H1 (cell line): ENCODE data around the gene OMP. TPM values are rescaled to one million over a fixed set of nuclear protein-coding genes. Genes with fewer than 3 reads are reported as not detected.
A peak's percentile ranks its signal among the peaks of the same experiment; 100 is the strongest.

Source experiments
- CTCF ChIA-PET: fragments of 300-600 bp; sonication (Branson Sonifier 250); formaldehyde crosslinking; loops from one replicate; lab custom pipeline; 2021; ENCODE audit not compliant: partially characterized antibody; lab: Charles Lee
- POLR2A ChIA-PET: fragments of 300-600 bp; sonication (Branson Sonifier 250); formaldehyde crosslinking; loops from one replicate; lab custom pipeline; 2021; ENCODE audit warnings: inconsistent platforms; ENCODE audit not compliant: partially characterized antibody; lab: Charles Lee
- DNase-seq, 2 experiments: peaks; one replicate each; pipeline versions ENCODE4 v3.0.0 to v3.0.0-alpha.2; 2010 to 2022; ENCODE audit warnings: low spot score in 2 of 2, low read depth in 1 of 2, mixed read lengths in 1 of 2
- FAIRE-seq: peaks from 2 replicates; lab custom pipeline; 2011; peaks lifted over from hg19 to GRCh38; lab: Jason Lieb, UNC
- H2AFZ ChIP-seq: 2 replicates; pipeline ENCODE4 v1.8.1; 2012; ENCODE audit warnings: low read length, inconsistent platforms
- H2AK5ac ChIP-seq: 2 replicates; pipeline ENCODE4 v1.6.1; 2013; ENCODE audit warnings: low read depth, low read length
- H2BK120ac ChIP-seq: replicated peaks from 2 replicates; pipeline ENCODE3; 2013; ENCODE audit warnings: low read depth, low read length, inconsistent platforms
- H2BK12ac ChIP-seq: 2 replicates; pipeline ENCODE4 v1.6.1; 2013; ENCODE audit warnings: low read depth, low read length
- H2BK15ac ChIP-seq: 2 replicates; pipeline ENCODE4 v1.6.1; 2013; ENCODE audit warnings: low read length
- H2BK20ac ChIP-seq: 2 replicates; pipeline ENCODE4 v1.6.1; 2013; ENCODE audit warnings: low read length
- H2BK5ac ChIP-seq: 2 replicates; pipeline ENCODE4 v1.6.1; 2013; ENCODE audit warnings: low read depth, low read length
- H3K14ac ChIP-seq: 2 replicates; pipeline ENCODE4 v1.6.1; 2013; ENCODE audit warnings: inconsistent platforms; ENCODE audit not compliant: insufficient read length
- H3K18ac ChIP-seq: 2 replicates; pipeline ENCODE4 v1.6.1; 2013; ENCODE audit warnings: low read length; ENCODE audit errors: extremely low read depth
- H3K23ac ChIP-seq: 2 replicates; pipeline ENCODE4 v1.6.1; 2013; ENCODE audit warnings: inconsistent platforms; ENCODE audit not compliant: insufficient read length
- H3K23me2 ChIP-seq: 2 replicates; pipeline ENCODE4 v1.6.1; 2013; ENCODE audit warnings: low read depth, low read length
- H3K27ac ChIP-seq: 2 replicates; pipeline ENCODE4 v1.6.1; 2011; ENCODE audit warnings: low read depth, low read length, inconsistent platforms
- H3K27me3 ChIP-seq, 4 experiments: replicated peaks in 1 of 4; 1 replicate in 1 of 4; 2 replicates in 3 of 4; pipeline versions ENCODE4 v1.6.1 to v1.8.1; 2011 to 2013; ENCODE audit warnings: low read length in 3 of 4, mild to moderate bottlenecking in 3 of 4, inconsistent platforms in 2 of 4, mixed read lengths in 2 of 4, moderate library complexity in 1 of 4; ENCODE audit not compliant: control insufficient read depth in 3 of 4, insufficient read depth in 3 of 4; ENCODE audit errors: extremely low read depth in 1 of 4
- H3K36me3 ChIP-seq, 4 experiments: 2 replicates each; pipeline versions ENCODE4 v1.6.1 to v1.8.1; 2011 to 2013; ENCODE audit warnings: mild to moderate bottlenecking in 4 of 4, low read length in 3 of 4, moderate library complexity in 2 of 4, control low read depth in 1 of 4, inconsistent platforms in 1 of 4; ENCODE audit not compliant: insufficient read depth in 4 of 4, control insufficient read depth in 2 of 4
- H3K4ac ChIP-seq: replicated peaks from 2 replicates; pipeline ENCODE3; 2013; ENCODE audit warnings: low read length, low read depth, mixed read lengths, inconsistent platforms; ENCODE audit not compliant: insufficient read length
- H3K4me1 ChIP-seq, 4 experiments: replicated peaks in 1 of 4; 1 replicate in 1 of 4; 2 replicates in 3 of 4; pipeline versions ENCODE4 v1.6.1 to v1.8.1; 2011 to 2013; ENCODE audit warnings: low read length in 3 of 4, inconsistent platforms in 2 of 4, mixed read lengths in 1 of 4; ENCODE audit not compliant: insufficient read depth in 4 of 4, control insufficient read depth in 3 of 4
- H3K4me2 ChIP-seq, 2 experiments: 2 replicates each; pipeline versions ENCODE4 v1.6.1 to v1.8.1; 2011 to 2013; ENCODE audit warnings: low read depth in 2 of 2, low read length in 2 of 2, control low read depth in 1 of 2, inconsistent platforms in 1 of 2, mild to moderate bottlenecking in 1 of 2; ENCODE audit not compliant: insufficient read depth in 1 of 2
- H3K4me3 ChIP-seq, 4 experiments: fragments of 200-600, 300-600 bp in 1 of 4; sonication (generic), shearing (Covaris generic), sonication (Bioruptor Twin) in 1 of 4; 2 replicates each; pipeline versions ENCODE4 v1.5.1 to v1.8.1; 2011 to 2016; ENCODE audit warnings: low read length in 4 of 4, low read depth in 3 of 4, control low read depth in 2 of 4, inconsistent platforms in 2 of 4, mild to moderate bottlenecking in 2 of 4, mixed read lengths in 1 of 4, moderate library complexity in 1 of 4; ENCODE audit not compliant: insufficient read depth in 2 of 4; ENCODE audit errors: extremely low read depth in 1 of 4
- H3K56ac ChIP-seq: replicated peaks from 2 replicates; pipeline ENCODE3; 2013; ENCODE audit warnings: low read depth, mild to moderate bottlenecking, mixed read lengths, low read length, inconsistent platforms; ENCODE audit not compliant: insufficient read length
- H3K79me1 ChIP-seq: 2 replicates; pipeline ENCODE4 v1.6.1; 2013; ENCODE audit warnings: low read depth, low read length, control low read depth
- H3K79me2 ChIP-seq, 2 experiments: 2 replicates each; pipeline versions ENCODE4 v1.6.1 to v1.8.1; 2012 to 2013; ENCODE audit warnings: low read length in 2 of 2, mild to moderate bottlenecking in 2 of 2, inconsistent platforms in 1 of 2; ENCODE audit not compliant: insufficient read depth in 2 of 2, control insufficient read depth in 1 of 2
- H3K9ac ChIP-seq, 4 experiments: replicated peaks in 1 of 4; 1 replicate in 1 of 4; 2 replicates in 3 of 4; pipeline versions ENCODE4 v1.6.1 to v1.8.1; 2011 to 2013; ENCODE audit warnings: low read depth in 3 of 4, low read length in 3 of 4, control low read depth in 2 of 4, mild to moderate bottlenecking in 2 of 4, moderate library complexity in 2 of 4, inconsistent platforms in 1 of 4; ENCODE audit errors: extremely low read depth in 1 of 4
- H3K9me3 ChIP-seq, 2 experiments: 2 replicates each; pipeline versions ENCODE4 v1.6.1 to v1.8.1; 2012 to 2013; ENCODE audit warnings: mild to moderate bottlenecking in 2 of 2, moderate library complexity in 2 of 2, control low read depth in 1 of 2, inconsistent platforms in 1 of 2, low read depth in 1 of 2, low read length in 1 of 2, mixed read lengths in 1 of 2; ENCODE audit not compliant: insufficient read depth in 2 of 2
- H4K20me1 ChIP-seq, 2 experiments: replicated peaks in 1 of 2; 2 replicates each; pipeline versions ENCODE3 to v1.8.1; 2011 to 2013; ENCODE audit warnings: inconsistent platforms in 2 of 2, low read length in 2 of 2, mild to moderate bottlenecking in 1 of 2; ENCODE audit not compliant: insufficient read depth in 2 of 2, control insufficient read depth in 1 of 2
- H4K5ac ChIP-seq: 2 replicates; pipeline ENCODE4 v1.6.1; 2013; ENCODE audit warnings: low read length, low read depth, mixed read lengths, inconsistent platforms; ENCODE audit not compliant: insufficient read length
- H4K8ac ChIP-seq: 2 replicates; pipeline ENCODE4 v1.8.0; 2013; ENCODE audit warnings: mild to moderate bottlenecking, moderate library complexity, low read length, inconsistent platforms; ENCODE audit not compliant: insufficient read depth; ENCODE audit errors: extremely low read depth
- H4K91ac ChIP-seq: replicated peaks from 2 replicates; pipeline ENCODE3; 2013; ENCODE audit warnings: low read length, mixed read lengths, inconsistent platforms; ENCODE audit not compliant: insufficient read length
- ASH2L ChIP-seq: fragments of 200-600, 300-600 bp; sonication (generic); IDR thresholded peaks from one replicate; pipeline ENCODE4 v1.7.1; 2017; ENCODE audit warnings: low read length
- CBX8 ChIP-seq: fragments of 300-800, 300-1000 bp; sonication (generic); IDR thresholded peaks from 2 replicates; pipeline ENCODE4 v1.7.1; 2016; ENCODE audit warnings: low read depth, low read length, borderline replicate concordance
- EP300 ChIP-seq, 2 experiments: IDR thresholded peaks; 1 replicate in 1 of 2; 2 replicates in 1 of 2; pipeline ENCODE4 v1.6.1; 2011 to 2012; ENCODE audit warnings: low read depth in 2 of 2, low read length in 2 of 2, mild to moderate bottlenecking in 2 of 2, borderline replicate concordance in 1 of 2, inconsistent platforms in 1 of 2, moderate library complexity in 1 of 2
- EZH2 ChIP-seq: fragments of 200-600 bp; sonication (generic); IDR thresholded peaks from 2 replicates; pipeline ENCODE4 v1.7.1; 2012; ENCODE audit warnings: low read depth, mild to moderate bottlenecking, moderate library complexity, low read length, inconsistent platforms; ENCODE audit not compliant: severe bottlenecking
- POU5F1 ChIP-seq: IDR thresholded peaks from 2 replicates; pipeline ENCODE4 v1.6.1; 2011; ENCODE audit warnings: low read depth, mild to moderate bottlenecking, low read length, moderate library complexity
- RBBP5 ChIP-seq: IDR thresholded peaks from 2 replicates; pipeline ENCODE4 v1.7.1; 2012; ENCODE audit warnings: low read depth, mild to moderate bottlenecking, inconsistent platforms, low read length, moderate library complexity, borderline replicate concordance
- SIN3A ChIP-seq, 2 experiments: IDR thresholded peaks in 1 of 2; conservative IDR thresholded peaks in 1 of 2; 2 replicates each; pipeline ENCODE4 v1.6.1; 2011 to 2012; ENCODE audit warnings: low read length in 2 of 2, improper control_type of control experiment in 1 of 2, low read depth in 1 of 2, mild to moderate bottlenecking in 1 of 2
- SRF ChIP-seq: IDR thresholded peaks from 2 replicates; pipeline ENCODE4 v1.6.1; 2011; ENCODE audit warnings: mild to moderate bottlenecking, low read depth, low read length, moderate library complexity
- TAF1 ChIP-seq: IDR thresholded peaks from 2 replicates; pipeline ENCODE4 v1.6.1; 2011; ENCODE audit warnings: mild to moderate bottlenecking, low read depth, low read length
- TCF12 ChIP-seq: IDR thresholded peaks from 2 replicates; pipeline ENCODE4 v1.6.1; 2011; ENCODE audit warnings: low read depth, mild to moderate bottlenecking, low read length
- WGBS, 2 experiments: shearing (Covaris generic) in 1 of 2; methylation state at CpG; one replicate each; pipeline versions ENCODE4 v1.1.6 to v1.1.7; 2013 to 2015; ENCODE audit warnings: low lambda C conversion rate in 2 of 2, mixed read lengths in 2 of 2, inconsistent platforms in 1 of 2, low coverage in 1 of 2, missing lambda C conversion rate in 1 of 2; ENCODE audit not compliant: insufficient replicate concordance in 2 of 2, insufficient coverage in 1 of 2, insufficient read length in 1 of 2; ENCODE audit errors: extremely low coverage in 1 of 2, missing lambda C conversion rate in 1 of 2; 5-methylcytosine and 5-hydroxymethylcytosine counted together
- polyA plus RNA-seq, 7 experiments: library from polyadenylated mRNA; depleted of rRNA in 3 of 7; stranded (reverse) in 5 of 7; unstranded in 2 of 7; fragments of >200 nt in 5 of 7; fragments of 200-250 nt in 2 of 7; gene quantifications; 1 replicate in 5 of 7; 2 replicates in 1 of 7; 4 replicates in 1 of 7; pipeline versions ENCODE4 v1.2.1 to v1.2.3, GENCODE V29; 2011 to 2013; ENCODE audit warnings: missing spikeins in 2 of 7, mixed read lengths in 2 of 7
- total RNA-seq: library from RNA; stranded (reverse); fragmentation: NEBNext Ultra II Directional; extraction: Animal tissue kit (Norgen Biotek cat#: 25700); gene quantifications from 2 replicates; pipeline ENCODE4 v1.2.1, GENCODE V29; 2021

OMP gene
- total and polyA plus RNA-seq, 2 of the 8 experiments (the other 6 are each of a cell fraction or from before 2014, with no cell fraction given), result not detected

DNA sequence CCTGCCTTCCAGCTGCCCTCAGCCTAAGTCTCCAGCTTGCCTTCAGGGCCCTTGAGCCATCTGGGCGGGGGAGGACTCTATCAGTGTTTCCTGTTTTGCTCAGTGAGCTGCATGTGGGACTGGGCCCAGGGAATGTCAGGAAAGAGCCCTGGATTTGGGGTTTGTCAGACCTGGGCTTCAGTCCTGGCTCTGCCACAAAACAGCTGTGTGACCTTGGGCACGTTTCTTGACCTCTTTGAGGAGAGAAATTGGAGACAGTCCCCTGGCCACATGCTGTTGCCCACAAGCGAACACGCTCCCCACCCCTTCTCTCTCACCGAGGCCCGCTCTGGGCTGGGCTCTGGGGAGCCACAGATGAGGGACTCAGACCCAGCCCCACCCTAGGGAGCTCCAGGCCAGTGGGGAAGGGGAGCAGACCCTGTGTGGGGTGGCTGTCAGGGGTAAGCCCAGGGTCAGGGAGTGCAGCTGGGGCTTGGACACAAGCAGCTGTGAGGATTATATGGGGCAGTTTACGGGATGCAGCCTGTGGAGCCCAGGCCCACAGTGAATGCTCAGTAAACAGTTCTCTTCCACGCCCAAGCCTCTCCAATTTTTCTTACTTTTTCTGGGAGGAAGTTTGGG lies 37.7 kb downstream of the OMP start:
- Histone ChIP-seq H2BK20ac (no peak overlapping the region), H3K4me3 (no peak overlapping the region), H3K23ac (no peak overlapping the region), H4K20me1 (no peaks in the 10 kb centered on the region), H2AFZ (no peak overlapping the region; the same call in 1 of the 2 replicates), H4K5ac (peak overlapping the region; percentile 29), H2BK120ac (no peak overlapping the region), H2AK5ac (no peak overlapping the region), H4K91ac (no peak overlapping the region), H2BK12ac (no peak overlapping the region; the same call in 1 of the 2 replicates), H2BK5ac (no peak overlapping the region; the same call in 1 of the 2 replicates), H3K36me3 (no peaks in the 10 kb centered on the region), H3K56ac (no peak overlapping the region), H3K14ac (no peak overlapping the region), H4K8ac (peak overlapping the region; percentile 23; the same call in 1 of the 2 replicates), H3K79me1 (no peaks in the 10 kb centered on the region), H3K27me3 (no peaks in the 10 kb centered on the region), H3K4ac (no peak overlapping the region), H3K27ac (no peak overlapping the region), H3K79me2 (no peaks in the 10 kb centered on the region), H3K9ac (no peak overlapping the region), H2BK15ac (no peak overlapping the region), H3K18ac (no peak overlapping the region; the same call in 1 of the 2 replicates), H3K9me3 (no peaks in the 10 kb centered on the region), H3K4me1 (peaks cover 0 to 9% (median 3%) of the 10 kb centered on the region in 4 experiments; a peak in 4 of 7 replicates), H3K23me2 (no peaks in the 10 kb centered on the region), H3K4me2 (no peak overlapping the region; a peak in 1 of 4 replicates)
- DNase-seq (peak; percentile 9 to 54), FAIRE-seq (peak; percentile 13)
- ChIA-PET CTCF (interaction anchor here (0.6 to 6.0 kb wide), 11 partner anchors 9 to 632 kb away, joined by 3 to 48 read pairs (median 4); partner anchors contain the start of gene MYO7A), POLR2A (interaction anchor here (0.7 to 1.7 kb wide), 5 partner anchors 8 to 47 kb away, joined by 3 to 6 read pairs (median 3); no protein-coding TSS in a partner anchor)
- 57% methylated on average over 8 of the region's 8 CpGs; no CpG with 5 or more reads in 1 of the 2 experiments for WGBS, 2 experiments
- 0 out of 4 replicates have a peak, but pooled peaks have one; percentile 37 to 38 for TF ChIP-seq SIN3A (conservative IDR thresholded peaks at IDR 0.05 in 1 of 2, IDR thresholded peaks at IDR 0.05 in 1 of 2; ENCODE audit: low read depth in 1 of 2, low read length in 2 of 2)
- 0 out of 2 replicates have a peak, but pooled peaks have one; percentile 39 for TF ChIP-seq RBBP5
- no peak for TF ChIP-seq EZH2
- TF ChIP-seq TAF1, result no peak
- TF ChIP-seq CBX8, result no peak
- 0 out of 2 replicates have a peak, but pooled peaks have one; percentile 9 for TF ChIP-seq TCF12
- TF ChIP-seq SRF, result no peak
- no peak for TF ChIP-seq EP300 (IDR thresholded peaks at IDR 0.05; ENCODE audit: borderline replicate concordance in 1 of 2, low read depth in 2 of 2, low read length in 2 of 2)
- no peak for TF ChIP-seq POU5F1
- TF ChIP-seq ASH2L, result peak; percentile 29
